ENCODE results near the gene KDM4B. TPM values are rescaled to one million over a fixed set of nuclear protein-coding genes. Genes with fewer than 3 reads are reported as not detected.

KDM4B gene
- total RNA-seq, 1 donor: 26.7 TPM

DNA sequence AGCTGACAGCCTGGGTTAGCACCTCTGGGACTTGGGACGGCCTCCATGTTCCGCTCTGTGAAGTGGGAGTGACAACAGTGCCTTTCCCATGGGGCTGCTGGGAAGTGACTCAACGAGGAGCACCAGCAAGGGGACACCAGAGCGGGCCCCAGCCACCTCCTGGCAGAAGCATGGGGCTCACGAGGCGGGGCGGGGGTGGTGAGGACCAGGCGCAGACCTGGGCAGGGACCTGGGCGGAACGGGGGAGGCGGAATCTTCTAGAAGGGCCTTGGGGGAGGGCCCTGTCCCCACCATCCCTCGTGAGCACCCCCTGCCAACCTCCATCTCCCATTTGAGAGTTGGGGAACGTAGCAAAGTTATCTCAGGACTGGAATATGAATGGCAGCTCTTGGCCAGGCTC, 37.9 kb downstream of the KDM4B start:
- DNase-seq (ENCODE audit: low read depth in 2 of 3, low spot score in 2 of 3): no peak

DNA sequence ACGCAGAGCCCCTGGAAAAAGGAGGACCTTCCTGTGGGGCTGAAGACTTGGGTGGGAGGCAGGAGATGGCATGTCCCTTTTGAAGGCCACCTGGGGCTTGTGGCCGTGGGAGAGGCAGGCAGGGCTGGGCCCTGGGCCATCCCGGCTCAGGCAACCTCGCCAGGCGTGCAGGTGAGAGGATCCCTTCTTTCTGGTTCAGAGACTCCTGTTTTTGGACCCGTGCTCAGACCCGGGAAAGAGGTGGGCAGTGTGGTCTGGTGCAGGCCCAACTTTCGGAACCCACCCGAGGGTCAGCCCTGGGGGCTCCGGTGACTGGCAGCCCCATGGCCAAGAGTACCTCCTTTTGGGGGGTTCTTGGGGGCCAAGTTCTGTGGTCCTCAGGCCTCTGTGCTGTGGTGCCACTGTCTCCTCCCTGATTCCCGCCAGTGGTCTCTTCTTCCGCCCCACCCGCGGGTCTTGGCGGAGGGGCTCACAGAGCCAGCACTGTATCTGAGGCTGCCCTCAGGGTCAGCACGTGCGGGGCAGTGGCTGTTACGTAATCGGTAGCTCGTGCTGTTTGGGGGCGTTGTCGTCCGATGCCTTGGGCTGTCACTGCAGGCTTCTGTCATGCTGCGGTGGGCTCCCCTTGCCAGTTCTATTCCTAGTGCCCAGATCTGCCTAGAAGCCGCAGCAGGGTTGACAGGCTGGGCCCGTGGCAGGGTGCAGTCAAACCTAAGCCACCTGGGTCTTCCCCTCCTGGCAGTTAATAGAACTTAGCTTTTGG, 42.7 kb downstream of the KDM4B start:
- no peak for DNase-seq (ENCODE audit: low read depth in 2 of 3, low spot score in 2 of 3)

DNA sequence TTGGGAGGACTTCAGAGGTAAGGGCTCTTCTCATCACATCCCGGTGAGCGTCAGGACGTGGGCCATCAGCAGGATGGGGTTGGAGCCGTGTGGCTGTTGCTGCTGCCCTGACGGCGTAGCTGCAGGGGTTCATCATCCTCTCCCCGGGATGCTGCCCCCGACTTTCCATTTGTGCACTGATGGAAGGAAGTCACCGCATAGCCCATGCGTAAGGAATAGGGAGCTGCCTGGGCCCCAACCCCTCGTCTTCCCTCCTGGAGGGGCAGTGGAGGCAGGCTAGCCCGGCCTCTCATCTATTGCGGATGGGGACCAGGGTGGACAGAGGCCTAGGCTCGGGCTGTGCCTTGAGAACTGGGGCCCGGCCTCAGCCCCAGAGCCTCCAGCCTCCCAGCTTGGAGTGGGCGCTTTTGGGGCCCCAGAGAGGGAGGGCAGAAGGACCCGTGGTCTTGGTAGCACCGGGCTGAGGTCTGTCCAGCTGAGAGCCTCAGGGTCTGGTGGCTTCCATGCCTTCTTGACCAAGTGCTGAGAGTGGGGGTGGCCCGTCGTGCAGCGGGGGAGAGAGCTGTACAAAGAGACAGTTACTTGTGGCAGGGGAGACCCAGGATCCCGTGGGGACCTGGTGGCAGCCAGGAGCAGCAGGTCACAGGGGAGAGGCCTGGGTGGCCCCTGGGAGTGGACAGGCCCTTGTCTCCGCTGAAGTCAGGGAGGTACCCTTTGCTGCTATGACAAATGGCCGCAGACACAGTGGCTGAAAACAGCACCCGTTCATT, 44.0 kb downstream of the KDM4B start:
- DNase-seq (ENCODE audit: low read depth in 2 of 3, low spot score in 2 of 3): no peak

DNA sequence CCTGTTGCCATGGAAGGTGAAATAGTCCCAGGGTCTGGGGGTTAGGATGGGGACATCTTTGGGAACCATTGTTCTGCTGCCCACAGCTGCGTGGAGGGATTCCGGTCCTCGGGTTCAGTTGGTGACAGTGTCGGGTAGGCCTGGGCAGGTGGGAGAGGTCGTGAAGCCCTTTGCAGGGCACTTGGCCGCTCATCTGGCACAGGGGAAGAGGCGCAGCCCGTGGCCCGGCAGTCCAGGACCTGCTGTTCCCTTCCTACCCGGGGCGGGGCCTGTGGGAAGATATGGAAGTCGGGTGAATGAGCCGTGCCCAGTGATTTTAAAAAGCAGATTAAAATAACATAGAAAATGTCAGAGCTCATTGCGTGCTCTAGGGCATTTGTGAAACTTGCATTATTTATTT, 44.8 kb downstream of the KDM4B start:
- no peak for DNase-seq (ENCODE audit: low read depth in 2 of 3, low spot score in 2 of 3)

DNA sequence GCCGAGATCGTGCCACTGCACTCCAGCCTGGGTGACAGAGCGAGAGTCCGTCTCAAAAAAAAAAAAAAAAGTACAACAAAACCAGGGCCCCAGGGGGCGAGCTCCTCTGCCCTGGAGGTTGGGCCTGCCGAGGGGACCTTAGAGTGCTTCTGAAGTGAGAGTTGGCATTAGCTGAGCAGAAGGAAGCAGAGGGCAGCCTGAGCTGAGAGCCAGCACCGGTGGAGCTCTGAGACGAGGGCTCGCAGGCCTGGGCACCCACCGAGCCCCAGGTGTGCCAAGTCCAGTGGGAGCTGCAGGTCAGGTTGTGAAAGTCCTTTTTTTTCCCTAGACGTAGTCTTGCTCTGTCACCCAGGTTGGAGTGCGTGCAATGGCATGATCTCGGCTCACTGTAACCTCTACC, 46.0 kb downstream of the KDM4B start:
- no peak for DNase-seq (ENCODE audit: low read depth in 2 of 3, low spot score in 2 of 3)

DNA sequence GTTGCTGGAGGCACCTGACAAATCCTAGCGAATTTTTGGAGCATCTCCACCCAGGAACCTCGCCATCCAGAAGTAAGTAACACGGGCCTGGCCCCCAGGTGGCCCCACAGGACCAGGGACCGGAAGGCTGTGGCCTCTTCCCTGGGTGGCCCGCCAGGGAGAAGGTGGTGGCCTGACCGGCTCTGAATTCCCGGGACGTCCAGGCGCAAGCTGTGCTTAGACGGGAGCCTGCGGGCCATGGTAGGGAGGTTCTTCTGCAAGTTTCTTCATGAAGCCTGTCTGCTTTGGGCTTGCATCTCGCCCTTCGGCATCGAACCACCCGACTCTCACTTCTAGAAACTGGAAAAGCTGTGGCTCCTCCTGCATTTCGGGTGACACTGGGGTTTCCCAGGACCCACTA, 47.4 kb downstream of the KDM4B start:
- no peak for DNase-seq (ENCODE audit: low read depth in 2 of 3, low spot score in 2 of 3)

DNA sequence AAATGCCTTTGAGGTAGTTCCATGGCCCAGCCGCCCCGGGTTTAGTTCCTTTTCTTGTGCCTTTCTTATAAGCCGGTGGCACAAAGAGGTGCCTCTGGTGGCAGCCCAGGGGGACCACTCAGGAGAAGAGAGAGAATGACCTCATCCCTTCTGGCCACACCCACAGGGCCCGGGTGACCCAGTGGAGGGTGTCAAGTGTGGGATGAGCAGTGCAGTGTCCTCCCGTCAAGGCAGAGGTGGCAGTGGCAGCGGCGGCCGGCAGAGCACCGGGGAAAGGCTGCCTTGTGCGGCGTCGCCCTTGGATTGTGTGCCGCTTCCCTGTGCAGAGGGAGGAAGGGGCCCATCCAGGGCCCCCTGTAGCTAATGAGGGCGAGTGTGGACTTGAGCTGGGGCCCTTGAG, 47.9 kb downstream of the KDM4B start:
- no peak for DNase-seq (ENCODE audit: low read depth in 2 of 3, low spot score in 2 of 3)

DNA sequence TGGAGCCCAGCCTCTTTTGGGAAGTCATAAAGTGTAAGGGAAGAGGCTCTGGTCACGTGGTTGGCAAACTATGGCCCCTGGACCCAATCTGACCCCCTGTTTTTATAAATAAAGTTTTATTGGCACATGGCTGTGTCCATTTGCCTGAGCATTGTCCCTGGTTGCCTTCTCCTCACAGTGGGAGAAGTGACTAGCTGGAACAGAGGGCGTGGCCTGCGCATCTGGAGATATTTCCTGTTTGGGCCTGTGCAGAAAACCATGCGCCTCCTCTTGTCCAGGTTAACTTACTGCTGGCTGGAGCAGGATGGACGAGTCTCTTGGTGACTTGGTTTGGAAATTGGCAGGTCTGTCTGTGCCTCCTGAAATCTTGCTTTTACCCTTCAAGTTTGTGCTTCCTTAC, 48.3 kb downstream of the KDM4B start:
- no peak for DNase-seq (ENCODE audit: low read depth in 2 of 3, low spot score in 2 of 3)

DNA sequence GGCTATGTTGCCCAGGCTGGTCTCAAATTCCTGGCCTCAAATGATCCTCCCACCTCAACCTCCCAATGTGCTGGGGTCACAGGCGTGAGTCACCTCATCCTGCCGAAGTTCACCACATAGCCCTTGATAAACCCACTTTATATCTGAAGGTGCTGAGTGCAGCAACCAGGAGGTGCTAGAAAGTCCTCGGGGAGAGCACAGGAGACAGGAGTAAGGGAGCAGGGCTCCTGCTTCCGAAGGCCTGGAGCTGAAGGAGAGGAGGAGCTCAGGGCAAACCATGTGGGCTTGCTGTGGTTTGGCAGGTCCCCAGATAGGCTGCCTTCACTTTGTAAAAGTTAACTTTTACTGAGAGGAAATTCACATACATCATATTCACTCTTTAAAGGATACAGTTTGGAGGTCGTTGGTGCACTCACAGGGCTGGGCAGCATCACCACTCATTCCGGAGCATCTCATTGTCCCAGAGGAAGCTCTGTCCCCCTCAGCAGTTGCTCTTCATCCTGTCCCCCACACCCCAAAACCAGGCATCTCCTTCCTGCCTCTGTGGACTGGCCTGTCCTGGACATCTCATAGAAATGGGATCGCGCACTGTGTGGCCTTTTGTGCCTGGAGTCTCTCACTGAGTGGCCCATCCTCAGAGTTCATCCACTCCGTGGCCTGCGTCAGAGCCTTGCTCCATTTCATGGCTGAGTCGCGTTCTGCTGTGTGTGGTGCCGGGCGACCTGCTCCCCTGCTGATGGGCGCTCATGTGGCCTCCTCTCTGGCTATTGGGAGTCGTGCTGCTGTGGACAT, 49.5 kb downstream of the KDM4B start:
- no peak for DNase-seq (ENCODE audit: low read depth in 2 of 3, low spot score in 2 of 3)

DNA sequence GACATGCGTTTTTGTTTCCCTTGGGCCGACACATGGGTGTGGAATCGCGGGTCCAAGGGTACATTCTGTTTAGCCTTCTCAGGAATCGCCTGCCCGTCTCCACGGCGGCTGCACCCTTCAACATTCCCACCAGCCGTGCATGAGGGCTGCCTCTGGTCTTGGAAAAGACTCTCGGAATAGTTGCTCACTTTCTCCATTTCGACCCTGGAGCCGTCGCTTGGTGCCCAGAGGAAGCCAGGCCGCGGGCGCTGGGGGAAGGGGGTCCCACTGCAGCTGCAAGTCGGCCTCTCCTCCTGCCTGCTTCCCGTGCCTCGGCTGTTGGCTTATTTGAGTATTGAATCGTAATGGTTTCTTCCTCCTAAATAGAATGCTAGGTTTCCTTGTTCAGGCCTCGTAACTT, 51.5 kb downstream of the KDM4B start:
- DNase-seq (ENCODE audit: low read depth in 2 of 3, low spot score in 2 of 3): no peak

DNA sequence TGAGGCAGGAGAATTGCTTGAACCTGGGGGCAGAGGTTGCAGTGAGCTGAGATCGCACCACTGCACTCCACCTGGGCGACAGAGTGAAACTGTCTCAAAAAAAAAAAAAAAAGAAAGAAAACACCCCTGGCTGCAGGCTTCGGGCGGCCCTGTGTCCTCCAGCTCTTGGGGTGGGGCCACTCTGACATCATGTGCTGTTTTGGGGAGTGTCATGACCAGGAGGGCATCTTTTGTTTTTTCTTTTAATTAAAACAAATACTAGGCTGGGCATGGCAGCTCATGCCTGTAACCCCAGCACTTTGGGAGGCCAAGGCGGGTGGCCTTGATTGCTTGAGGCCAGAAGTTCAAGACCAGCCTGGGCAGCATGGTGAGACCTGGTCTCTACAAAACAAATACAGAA, 52.1 kb downstream of the KDM4B start:
- no peak for DNase-seq (ENCODE audit: low read depth in 2 of 3, low spot score in 2 of 3)

DNA sequence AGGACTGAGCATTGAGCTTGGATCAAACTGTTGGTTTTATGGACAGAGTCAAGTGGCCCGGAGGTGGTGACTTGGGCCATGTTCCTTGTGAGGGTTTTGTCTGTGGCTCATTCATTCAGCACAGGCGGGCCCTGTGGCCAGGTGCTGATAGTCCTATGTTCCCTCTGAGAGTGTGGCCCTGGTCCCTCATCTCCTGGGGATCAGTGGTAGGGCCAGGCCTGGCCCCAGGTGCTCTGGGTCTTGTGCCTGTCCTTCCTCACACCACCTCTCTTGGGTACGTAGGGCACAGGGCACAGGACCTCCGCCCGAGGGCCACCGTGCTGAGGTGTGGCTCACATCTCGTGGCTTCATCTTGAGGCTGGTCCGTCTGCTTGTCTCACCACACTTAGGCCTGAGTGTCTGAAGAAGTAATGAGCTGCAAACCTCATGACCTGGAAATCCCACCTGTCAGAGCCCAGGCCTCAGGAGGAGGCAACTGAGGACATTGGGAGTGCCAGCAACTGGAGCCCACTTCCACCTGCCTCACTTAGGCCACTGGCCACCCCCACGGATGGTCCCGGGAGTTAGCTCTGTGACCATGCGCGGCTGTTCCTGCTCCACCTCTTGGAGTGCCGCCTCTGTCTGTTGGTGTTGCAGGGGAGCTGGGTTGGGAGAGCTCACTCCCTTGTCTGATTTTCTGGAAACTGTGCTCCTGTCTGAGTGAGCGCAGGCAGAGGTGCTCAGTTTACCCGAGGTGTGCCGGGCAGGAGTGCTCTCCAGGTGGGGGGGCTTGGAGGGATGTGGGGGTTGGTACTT, 53.4 kb downstream of the KDM4B start:
- no peak for DNase-seq (ENCODE audit: low read depth in 2 of 3, low spot score in 2 of 3)

DNA sequence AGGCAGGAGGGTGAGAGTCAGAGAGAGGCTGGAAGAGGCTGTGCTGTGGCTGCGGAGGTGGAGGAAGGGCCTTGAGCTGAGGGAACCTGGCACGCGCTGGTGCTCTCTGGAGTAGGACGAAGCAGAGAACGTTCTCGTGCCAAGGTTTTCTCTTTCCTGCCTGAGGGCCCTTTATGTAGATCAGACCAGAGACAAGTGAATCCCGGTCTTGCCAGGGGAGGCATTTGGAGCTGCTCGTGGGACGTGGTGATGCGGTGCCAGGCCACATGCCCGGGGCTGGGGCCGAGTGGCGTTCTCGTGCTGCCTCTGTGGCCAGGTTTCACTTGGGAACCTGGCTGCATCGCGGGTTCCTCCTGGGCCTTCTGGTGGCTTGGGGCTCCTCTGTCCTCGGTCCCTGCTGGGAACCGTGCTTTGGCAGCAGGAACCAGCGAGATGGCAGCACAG, 54.2 kb downstream of the KDM4B start:
- DNase-seq (ENCODE audit: low read depth in 2 of 3, low spot score in 2 of 3): no peak

DNA sequence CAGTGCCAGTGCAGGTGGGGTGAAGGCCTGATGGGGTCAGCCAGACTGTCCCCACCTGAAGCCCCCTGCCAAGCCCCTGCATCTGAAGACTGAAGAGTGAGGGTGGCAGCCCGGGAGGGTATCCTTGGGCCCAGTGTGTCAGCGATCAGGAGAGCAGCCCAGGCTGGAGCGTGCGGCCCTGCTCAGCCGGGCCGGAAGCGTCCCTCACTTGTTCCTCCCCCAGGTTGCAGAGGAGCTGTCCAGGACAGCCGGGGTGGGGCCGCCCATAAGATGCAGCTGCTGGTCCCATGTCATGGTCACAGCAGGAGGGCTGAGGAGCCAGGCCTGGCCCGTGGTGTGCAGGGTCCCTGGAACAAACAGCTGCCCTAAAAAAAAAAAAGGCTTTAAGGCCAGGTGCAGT, 55.4 kb downstream of the KDM4B start:
- DNase-seq (ENCODE audit: low read depth in 2 of 3, low spot score in 2 of 3): no peak

DNA sequence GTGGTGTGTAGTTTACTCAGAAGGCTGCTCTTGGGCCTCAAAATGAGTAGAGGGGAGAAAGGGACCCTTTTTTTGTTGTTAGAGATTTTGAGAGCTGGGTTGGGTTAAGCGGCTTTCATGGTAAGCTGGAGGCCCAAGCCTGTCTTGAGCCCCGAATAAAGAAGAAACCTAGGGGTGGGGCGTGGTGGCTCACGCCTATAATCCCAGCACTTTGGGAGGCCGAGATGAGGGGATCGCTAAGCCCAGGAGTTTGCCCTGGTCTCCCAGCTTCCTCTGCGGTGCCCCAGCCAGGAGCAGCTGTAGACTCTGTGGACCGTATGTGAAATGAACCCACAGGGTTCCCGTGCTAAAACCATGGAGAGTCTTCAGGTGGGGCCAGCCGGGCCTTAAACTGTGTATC, 56.1 kb downstream of the KDM4B start:
- no peak for DNase-seq (ENCODE audit: low read depth in 2 of 3, low spot score in 2 of 3)

DNA sequence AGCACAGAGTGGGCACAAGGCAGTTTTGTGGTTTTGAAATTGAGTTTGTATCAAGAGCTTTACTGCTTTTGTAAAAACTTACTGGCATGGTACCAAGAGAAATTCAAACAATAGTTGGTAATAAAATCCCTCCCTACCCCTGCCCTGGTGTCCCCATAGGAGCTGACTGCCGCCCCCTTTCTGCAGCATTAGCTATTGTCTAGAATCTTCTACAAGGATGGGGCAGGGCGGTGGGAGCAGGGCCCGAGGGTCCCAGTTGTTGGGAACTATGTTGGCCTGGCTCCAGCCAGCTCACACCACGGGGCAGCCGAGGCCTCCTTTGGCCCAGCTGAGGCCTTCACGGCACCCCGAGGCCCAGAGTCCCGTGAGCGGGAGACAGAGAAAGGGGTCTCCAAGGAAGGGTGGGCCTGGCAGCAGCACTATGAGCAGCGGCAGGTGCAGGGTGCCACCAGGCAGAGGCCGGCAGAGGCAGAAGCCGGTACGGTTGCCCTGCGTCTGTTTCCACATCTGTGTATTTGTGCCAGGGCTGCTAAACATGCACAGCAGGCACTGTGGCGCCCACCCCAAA, 57.9 kb downstream of the KDM4B start:
- DNase-seq (ENCODE audit: low read depth in 2 of 3, low spot score in 2 of 3): no peak

DNA sequence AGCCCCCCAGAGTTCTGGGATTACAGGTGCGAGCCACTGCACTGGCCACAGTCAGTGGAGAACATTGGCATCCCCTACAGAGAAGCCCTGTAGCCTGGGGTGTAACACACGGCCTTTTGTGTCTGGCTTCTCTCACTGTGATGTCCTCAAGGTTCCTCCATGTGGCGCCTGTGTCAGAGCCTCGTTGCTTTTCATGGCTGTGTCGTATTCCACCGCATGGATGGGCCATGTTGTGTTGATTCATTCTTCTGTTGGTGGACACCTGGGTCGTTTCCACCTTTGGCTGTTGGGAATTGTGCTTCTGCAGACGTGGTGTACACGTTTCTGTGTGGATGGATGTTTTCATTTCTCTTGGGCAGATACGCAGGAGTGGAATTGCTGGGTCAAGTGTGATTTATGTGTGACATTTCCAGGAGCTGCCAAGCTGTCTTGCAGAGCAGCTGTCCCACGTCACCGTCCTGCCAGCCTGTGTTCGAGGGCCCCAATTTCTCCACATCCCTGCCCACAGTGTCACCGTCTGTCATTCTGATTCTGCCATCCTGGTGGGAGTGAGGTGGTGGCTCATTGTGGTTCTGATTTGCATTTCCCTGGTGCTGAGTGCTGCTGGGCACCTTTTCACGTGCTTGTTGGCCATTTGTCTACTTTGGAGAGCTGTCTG, 59.4 kb downstream of the KDM4B start:
- no peak for DNase-seq (ENCODE audit: low read depth in 2 of 3, low spot score in 2 of 3)

DNA sequence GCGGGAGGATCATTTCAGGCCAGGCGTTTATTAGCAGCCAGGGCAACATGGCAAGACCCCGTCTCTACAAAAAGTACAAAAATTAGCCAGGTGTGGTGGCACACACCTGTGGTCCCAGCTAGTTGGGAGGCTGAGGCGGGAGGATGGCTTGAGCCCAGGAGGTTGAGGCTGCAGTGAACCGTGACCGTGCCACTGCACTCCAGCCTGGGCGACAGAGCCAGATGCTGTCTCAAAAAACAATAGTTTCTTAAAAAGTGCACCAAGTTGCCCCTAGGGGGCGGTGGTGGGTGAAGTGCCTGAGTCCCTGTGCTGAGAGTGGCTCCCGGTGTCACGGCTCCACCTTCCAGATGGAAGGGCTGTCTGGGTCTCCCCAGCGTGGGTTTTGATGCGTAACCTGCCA, 60.7 kb downstream of the KDM4B start:
- DNase-seq (ENCODE audit: low read depth in 2 of 3, low spot score in 2 of 3): peak; percentile 32 to 74 (median 59)

DNA sequence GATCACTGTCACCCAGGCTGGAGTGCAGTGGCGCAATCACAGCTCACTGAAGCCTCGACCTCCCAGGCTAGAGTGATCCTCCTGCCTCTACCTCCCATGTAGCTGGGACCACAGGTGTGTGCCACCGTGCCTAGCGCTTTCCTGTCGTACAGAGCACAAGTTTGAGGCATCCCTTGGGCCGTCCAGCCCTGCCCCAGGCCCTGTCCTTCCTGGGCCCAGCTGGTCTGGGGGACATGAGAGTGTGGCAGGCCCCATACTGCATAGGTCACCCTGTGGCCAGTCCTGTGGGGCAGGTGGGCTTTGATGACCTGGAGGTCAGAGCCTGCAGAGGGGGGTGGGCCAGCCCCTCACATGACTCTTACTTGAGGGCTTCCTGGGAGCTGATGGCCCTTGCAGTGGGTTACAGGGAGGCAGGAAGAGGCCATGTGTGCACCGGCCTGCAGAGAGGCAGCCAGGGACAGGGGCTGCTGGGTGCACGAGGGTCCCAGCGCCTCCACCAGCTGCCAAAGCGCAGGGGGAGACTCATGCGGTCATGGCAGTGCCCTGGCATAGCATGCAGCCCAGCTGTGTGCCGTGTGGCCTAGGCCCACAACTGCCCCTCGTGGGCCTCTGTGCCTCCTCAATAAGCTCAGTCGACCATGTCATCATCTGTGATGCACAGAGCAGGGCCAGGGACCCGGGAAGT, 61.4 kb downstream of the KDM4B start:
- no peak for DNase-seq (ENCODE audit: low read depth in 2 of 3, low spot score in 2 of 3)
